ENCODE measurements around the gene CACNA2D3.

Gene CACNA2D3

DNA sequence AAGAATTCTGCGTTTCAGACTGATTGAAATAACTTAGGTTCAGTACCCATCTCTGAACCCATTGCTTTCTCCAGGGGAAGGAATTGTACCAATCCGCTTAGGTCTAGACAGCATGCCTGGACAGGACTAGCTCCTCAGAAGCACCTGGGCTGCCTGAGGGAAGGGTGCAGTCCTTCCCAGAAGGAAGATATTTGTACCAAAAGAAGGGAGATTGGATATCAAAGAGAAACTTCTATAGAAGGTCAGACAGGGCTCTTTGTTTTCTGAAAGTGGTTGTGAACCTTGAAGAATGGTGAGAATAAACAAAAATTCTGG, 939.3 kb downstream of the CACNA2D3 start:
- no peaks in the 10 kb centered on the region for H3K36me3 Mint-ChIP-seq (ENCODE audit: low read depth)
- no peaks in the 10 kb centered on the region for H3K9me3 Mint-ChIP-seq
- H3K27ac Mint-ChIP-seq, result no peak overlapping the region
- DNase-seq (ENCODE audit: low spot score), result no peak
- no peaks in the 10 kb centered on the region for H3K4me1 Mint-ChIP-seq (ENCODE audit: low read depth)
- no peaks in the 10 kb centered on the region for H3K27me3 Mint-ChIP-seq (ENCODE audit: low read depth)
- H3K4me3 Mint-ChIP-seq, result no peak overlapping the region

DNA sequence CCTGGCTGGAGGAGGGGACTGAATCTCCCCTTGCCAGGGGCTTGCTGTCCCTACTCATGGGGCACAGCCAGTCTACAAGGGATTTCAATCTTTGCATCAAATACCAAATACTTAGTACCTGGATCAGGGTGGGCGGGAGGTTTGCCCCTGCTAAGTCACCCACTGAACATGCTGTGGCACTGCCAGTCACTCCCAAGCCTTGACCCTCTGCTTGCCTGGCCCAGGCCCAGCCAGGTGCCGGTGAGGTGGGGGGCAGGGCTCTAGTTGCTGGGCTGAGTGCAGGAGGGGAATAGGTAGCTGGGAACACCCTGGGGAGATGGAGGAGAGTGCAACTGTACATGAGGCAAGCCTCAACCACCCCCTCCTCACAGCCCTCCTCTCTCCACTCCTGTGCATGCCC, 941.8 kb downstream of the CACNA2D3 start:
- Mint-ChIP-seq H3K4me1 (ENCODE audit: low read depth) (no peaks in the 10 kb centered on the region), H3K27ac (no peak overlapping the region), H3K36me3 (ENCODE audit: low read depth) (no peaks in the 10 kb centered on the region), H3K27me3 (ENCODE audit: low read depth) (no peaks in the 10 kb centered on the region), H3K4me3 (no peak overlapping the region), H3K9me3 (peaks cover 4% of the 10 kb centered on the region)
- DNase-seq (ENCODE audit: low spot score), result no peak

DNA sequence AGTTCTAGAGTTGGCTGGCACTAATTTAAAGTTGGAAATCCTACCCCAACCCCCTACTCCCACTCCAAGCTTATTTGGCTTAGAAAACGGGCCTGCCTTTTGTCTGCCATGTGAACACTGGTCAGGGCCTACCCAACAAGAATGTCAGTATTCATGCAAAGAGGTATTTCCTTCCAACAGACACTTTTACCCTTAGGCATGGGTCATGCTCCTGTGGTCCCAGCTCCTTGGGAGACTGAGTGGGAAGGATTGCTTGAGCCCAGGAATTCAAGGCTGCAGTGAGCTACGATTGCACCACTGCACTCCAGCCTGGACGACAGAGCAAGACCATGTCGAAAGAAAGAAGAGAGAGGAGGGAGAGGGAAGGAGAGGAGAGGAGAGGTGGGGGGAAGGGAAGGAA, 943.0 kb downstream of the CACNA2D3 start:
- Mint-ChIP-seq H3K27me3 (ENCODE audit: low read depth) (no peaks in the 10 kb centered on the region), H3K36me3 (ENCODE audit: low read depth) (no peaks in the 10 kb centered on the region), H3K4me3 (no peak overlapping the region), H3K9me3 (peaks cover 4% of the 10 kb centered on the region), H3K27ac (no peak overlapping the region), H3K4me1 (ENCODE audit: low read depth) (no peaks in the 10 kb centered on the region)
- DNase-seq (ENCODE audit: low spot score), result no peak

DNA sequence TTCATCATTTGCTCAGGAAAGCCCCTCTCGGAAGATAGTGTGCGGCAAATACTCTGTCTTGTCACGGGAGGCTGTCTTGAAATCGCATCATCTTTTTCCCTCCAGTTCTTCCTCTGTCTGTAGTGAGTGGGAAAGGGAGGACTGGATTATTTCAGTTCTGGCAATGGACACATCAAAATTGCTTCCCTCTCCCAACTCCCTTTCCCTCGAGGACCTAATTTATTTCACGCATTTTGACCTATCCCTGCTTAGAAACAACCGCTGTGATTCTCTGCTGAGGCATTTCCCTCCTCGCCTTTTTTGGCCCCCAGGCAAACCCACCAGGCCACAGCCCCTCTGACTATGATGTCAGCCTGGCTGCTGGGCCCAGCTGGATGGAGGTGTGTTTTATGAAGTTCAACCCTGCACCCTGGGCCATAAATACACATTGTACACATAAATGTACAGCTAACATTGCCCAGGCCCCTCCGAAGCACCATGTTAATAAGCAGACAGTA, 944.2 kb downstream of the CACNA2D3 start:
- H3K4me3 Mint-ChIP-seq, result no peak overlapping the region
- no peaks in the 10 kb centered on the region for H3K27me3 Mint-ChIP-seq (ENCODE audit: low read depth)
- H3K36me3 Mint-ChIP-seq (ENCODE audit: low read depth), result no peaks in the 10 kb centered on the region
- DNase-seq (ENCODE audit: low spot score), result no peak
- no peaks in the 10 kb centered on the region for H3K4me1 Mint-ChIP-seq (ENCODE audit: low read depth)
- peaks cover 4% of the 10 kb centered on the region for H3K9me3 Mint-ChIP-seq
- H3K27ac Mint-ChIP-seq, result no peak overlapping the region

DNA sequence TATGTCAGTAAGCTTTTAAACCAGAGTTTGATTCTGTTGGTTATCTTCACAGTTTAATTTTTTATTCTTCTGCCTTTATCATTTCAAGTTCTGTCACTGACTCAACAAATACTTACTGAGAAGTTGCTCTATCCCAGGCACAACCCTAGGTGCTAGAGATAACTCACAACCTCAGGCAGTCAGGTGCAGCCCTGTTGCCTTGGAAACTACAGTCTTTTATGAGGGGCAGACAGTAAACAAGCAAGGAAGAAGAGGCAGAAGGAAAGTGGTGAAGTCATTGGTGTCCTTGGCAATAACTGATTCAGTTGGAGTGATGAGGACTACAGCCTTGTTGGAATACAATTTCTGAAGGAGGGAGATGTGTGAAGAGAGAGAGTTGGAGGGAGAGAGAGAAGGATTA, 947.6 kb downstream of the CACNA2D3 start:
- Mint-ChIP-seq H3K36me3 (ENCODE audit: low read depth) (no peaks in the 10 kb centered on the region), H3K9me3 (peaks cover 4% of the 10 kb centered on the region), H3K27me3 (ENCODE audit: low read depth) (no peaks in the 10 kb centered on the region), H3K27ac (no peak overlapping the region), H3K4me3 (no peak overlapping the region), H3K4me1 (ENCODE audit: low read depth) (no peaks in the 10 kb centered on the region)
- DNase-seq (ENCODE audit: low spot score), result no peak

DNA sequence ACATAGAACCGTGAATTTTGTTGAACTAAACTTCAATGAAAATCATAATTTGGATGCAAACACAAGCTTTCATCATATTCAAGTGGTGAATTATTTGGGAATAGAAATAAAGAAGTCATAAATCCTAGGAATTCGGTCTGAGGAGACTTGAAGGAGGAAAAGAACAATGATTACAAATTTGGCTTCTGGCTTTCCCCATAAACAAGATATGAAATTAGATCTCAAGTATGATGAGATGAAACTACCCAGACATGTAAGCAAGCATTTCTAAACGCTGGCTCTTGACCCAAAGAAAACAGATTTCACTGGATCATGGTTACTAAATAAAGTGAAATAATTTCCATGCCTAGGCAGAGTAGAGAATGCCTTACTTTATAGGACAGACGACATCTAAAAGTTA, 952.4 kb downstream of the CACNA2D3 start:
- Mint-ChIP-seq H3K9me3 (no peaks in the 10 kb centered on the region), H3K4me1 (ENCODE audit: low read depth) (no peaks in the 10 kb centered on the region), H3K4me3 (no peak overlapping the region), H3K27ac (no peak overlapping the region), H3K27me3 (ENCODE audit: low read depth) (no peaks in the 10 kb centered on the region), H3K36me3 (ENCODE audit: low read depth) (no peaks in the 10 kb centered on the region)
- no peak for DNase-seq (ENCODE audit: low spot score)

DNA sequence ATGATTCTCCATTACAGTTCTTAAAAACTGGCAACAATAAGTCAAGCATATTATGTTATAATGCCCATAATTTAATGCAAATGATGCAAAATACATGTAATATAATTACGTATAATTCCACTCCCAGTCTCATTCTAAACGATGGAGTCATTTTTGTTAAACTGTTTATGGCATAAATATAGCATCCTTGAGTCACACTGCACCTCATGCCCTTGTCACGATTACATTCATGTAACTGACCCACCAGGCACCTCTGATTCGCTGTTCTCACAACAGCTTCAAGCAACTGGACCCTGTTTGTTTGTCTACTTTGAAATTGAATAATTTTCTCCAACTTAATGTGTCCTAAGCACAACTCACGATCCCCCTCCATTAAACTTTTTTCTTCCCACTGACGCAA, 953.5 kb downstream of the CACNA2D3 start:
- Mint-ChIP-seq H3K27ac (no peak overlapping the region), H3K9me3 (no peaks in the 10 kb centered on the region), H3K4me3 (no peak overlapping the region), H3K4me1 (ENCODE audit: low read depth) (no peaks in the 10 kb centered on the region), H3K36me3 (ENCODE audit: low read depth) (no peaks in the 10 kb centered on the region), H3K27me3 (ENCODE audit: low read depth) (no peaks in the 10 kb centered on the region)
- no peak for DNase-seq (ENCODE audit: low spot score)

DNA sequence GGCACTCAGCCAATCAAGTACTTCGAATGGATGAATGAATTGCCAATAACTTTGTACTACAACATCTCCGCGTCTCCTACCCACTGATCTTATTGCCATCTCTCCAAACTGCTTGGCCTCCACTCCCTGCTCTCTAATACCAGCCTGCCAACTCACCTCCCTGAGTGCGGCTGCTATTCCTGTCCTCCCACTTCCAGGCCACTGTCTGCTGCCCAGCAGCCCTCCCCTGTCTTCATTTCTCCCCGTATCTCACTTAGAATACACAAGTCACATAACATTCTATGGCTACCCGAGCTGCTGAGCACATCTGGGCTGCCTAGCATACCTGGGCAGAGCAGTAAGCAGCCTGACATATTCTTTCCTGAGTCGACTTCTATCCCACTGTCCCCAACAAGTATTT, 955.4 kb downstream of the CACNA2D3 start:
- no peaks in the 10 kb centered on the region for H3K27me3 Mint-ChIP-seq (ENCODE audit: low read depth)
- no peak for DNase-seq (ENCODE audit: low spot score)
- H3K9me3 Mint-ChIP-seq, result no peaks in the 10 kb centered on the region
- no peak overlapping the region for H3K4me3 Mint-ChIP-seq
- no peaks in the 10 kb centered on the region for H3K4me1 Mint-ChIP-seq (ENCODE audit: low read depth)
- no peak overlapping the region for H3K27ac Mint-ChIP-seq
- no peaks in the 10 kb centered on the region for H3K36me3 Mint-ChIP-seq (ENCODE audit: low read depth)

DNA sequence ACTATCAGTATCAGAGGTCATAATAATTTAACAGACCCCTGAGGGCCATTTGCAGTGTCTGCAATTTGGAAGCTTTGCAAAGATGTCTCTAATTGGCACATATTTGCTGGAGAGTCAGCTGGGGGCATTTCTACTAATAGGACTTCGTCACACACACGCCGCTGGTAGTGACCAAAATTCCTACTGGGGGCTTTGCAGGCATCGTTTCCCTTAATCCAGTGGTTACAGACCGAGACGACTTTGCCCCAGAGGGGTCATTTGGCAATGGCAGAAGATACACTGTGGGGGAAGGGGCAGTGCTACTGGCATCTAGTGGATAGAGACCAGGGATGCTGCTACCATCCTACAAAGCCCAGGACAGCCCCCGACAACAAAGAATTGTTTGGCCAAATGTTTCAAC, 956.5 kb downstream of the CACNA2D3 start:
- H3K27ac Mint-ChIP-seq, result no peak overlapping the region
- H3K27me3 Mint-ChIP-seq (ENCODE audit: low read depth), result no peaks in the 10 kb centered on the region
- no peaks in the 10 kb centered on the region for H3K36me3 Mint-ChIP-seq (ENCODE audit: low read depth)
- DNase-seq (ENCODE audit: low spot score), result no peak
- H3K4me3 Mint-ChIP-seq, result no peak overlapping the region
- no peaks in the 10 kb centered on the region for H3K9me3 Mint-ChIP-seq
- no peaks in the 10 kb centered on the region for H3K4me1 Mint-ChIP-seq (ENCODE audit: low read depth)

DNA sequence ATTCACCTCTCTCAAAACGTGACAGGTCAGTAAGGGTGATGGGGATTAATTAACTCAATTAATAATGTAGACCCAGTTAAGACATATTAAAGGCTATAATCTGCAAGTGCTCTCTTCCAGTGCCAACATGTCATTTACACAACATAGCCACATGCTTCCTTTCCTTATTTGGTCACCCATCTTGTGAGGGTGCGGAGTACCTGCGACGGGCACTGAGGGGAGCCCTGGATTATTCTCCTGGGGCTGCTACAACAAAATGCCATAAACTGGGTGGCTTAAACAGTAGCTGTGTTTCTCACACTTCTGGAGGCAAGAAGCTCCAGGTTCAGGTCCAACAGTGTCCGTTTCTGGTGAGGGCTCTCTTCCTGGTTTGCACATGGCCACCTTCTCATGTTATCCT, 962.9 kb downstream of the CACNA2D3 start:
- Mint-ChIP-seq H3K27ac (no peak overlapping the region), H3K4me3 (no peak overlapping the region), H3K27me3 (ENCODE audit: low read depth) (no peaks in the 10 kb centered on the region), H3K4me1 (ENCODE audit: low read depth) (no peaks in the 10 kb centered on the region), H3K9me3 (no peaks in the 10 kb centered on the region), H3K36me3 (ENCODE audit: low read depth) (no peaks in the 10 kb centered on the region)
- DNase-seq (ENCODE audit: low spot score), result no peak

DNA sequence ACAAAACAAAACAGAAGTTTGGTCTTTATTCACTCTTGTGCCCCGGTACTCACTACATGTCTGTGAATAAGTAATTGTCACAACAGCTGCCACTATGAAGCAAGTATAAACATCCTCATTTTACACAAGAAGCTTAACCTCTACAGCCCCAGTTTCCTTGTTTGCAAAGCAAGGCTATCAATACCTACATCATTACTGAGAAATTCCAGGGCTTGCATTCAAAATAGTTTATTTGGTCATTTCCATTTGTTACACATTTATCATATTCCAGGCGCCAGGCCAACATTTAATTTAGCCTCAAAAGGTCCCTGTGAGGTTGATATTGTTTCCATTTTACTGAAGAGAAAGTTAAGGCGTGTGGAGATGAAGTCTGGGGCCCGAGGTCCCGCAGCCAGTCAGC, 966.9 kb downstream of the CACNA2D3 start:
- DNase-seq (ENCODE audit: low spot score), result no peak
- no peaks in the 10 kb centered on the region for H3K36me3 Mint-ChIP-seq (ENCODE audit: low read depth)
- H3K27ac Mint-ChIP-seq, result no peak overlapping the region
- H3K4me1 Mint-ChIP-seq (ENCODE audit: low read depth), result no peaks in the 10 kb centered on the region
- H3K27me3 Mint-ChIP-seq (ENCODE audit: low read depth), result no peaks in the 10 kb centered on the region
- no peaks in the 10 kb centered on the region for H3K9me3 Mint-ChIP-seq
- no peak overlapping the region for H3K4me3 Mint-ChIP-seq

DNA sequence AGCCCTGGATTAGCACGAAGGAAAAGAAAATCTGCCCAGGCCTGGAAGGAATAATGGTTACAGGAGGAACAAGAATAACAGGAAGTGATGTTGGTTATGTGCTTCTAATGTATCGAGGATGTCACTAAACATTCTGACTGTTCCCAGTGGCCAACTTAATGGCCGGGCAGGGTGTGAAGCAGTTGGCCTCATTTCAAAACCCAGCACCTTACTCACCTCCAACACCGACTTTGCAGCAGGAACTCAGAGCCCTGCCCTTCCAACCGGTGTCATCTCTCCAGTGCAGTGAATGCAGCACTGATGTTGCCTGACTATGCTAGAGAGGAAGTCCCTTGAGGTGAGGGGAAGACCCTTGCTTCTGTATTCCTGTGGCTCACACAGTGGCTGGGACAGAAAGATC, 967.9 kb downstream of the CACNA2D3 start:
- no peaks in the 10 kb centered on the region for H3K36me3 Mint-ChIP-seq (ENCODE audit: low read depth)

DNA sequence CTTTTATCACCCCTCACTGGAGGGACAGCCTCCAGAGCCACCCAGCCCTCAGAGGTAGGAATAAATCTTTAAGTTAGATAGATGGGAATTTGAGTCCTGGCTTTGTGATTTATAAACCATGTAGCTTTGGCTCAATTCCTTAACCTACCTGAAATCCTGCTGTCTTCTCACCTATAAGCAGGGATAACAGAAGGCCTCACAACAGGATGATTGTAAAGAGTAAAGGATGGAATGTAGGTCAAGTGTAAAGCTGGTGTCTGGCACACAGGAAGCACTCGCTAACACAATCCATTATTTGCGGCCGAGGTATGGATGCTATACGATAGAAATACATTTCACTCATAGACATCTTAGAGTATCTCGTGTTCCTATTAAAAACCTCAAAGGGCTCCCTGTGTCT, 968.4 kb downstream of the CACNA2D3 start:
- H3K27ac Mint-ChIP-seq, result no peak overlapping the region
- DNase-seq (ENCODE audit: low spot score), result no peak

More for the DNA sequence above, 967.9 kb downstream of the CACNA2D3 start:
- H3K4me3 Mint-ChIP-seq, result no peak overlapping the region
- no peaks in the 10 kb centered on the region for H3K9me3 Mint-ChIP-seq
- no peak for DNase-seq (ENCODE audit: low spot score)
- H3K27me3 Mint-ChIP-seq (ENCODE audit: low read depth), result no peaks in the 10 kb centered on the region
- no peak overlapping the region for H3K27ac Mint-ChIP-seq
- H3K4me1 Mint-ChIP-seq (ENCODE audit: low read depth), result no peaks in the 10 kb centered on the region

DNA sequence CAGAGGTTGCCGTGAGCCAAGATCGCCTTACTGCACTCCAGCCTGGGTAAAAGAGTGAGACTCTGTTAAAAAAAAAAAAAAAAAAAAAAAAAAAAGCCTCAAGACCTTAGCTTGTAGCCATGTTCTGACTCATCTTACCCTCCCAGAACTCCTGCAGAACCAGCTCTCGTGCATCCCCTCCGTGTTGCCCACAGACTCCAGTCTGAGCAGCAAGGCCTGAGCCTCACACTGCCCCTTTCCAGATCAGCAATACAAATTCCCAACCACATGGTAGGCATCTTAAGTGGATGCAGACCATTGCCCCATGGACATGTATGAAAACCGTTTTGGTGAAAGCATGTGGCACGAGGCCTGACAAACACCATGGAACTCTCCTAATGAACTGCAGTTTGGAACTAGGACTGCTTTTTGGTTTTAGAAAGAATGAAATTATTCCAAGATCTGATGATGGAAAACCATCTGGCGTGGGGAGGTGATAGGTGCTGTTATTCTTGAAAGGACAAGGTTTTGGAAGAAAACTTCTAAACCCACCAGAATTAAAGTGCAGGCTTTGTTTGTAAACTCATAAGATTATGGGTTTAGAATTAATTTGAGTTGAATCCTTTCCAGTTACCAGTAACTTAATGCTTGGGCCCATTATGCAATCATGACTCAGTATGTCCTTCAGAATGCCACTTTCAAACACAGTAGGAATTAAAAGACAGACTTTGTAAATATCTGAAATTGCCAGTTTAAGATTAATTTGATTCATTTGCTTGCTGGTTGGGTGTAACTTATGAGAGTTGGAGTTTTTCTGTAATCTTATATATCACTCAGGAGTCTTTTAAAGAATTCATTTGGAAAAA, 969.3 kb downstream of the CACNA2D3 start:
- no peak for DNase-seq (ENCODE audit: low spot score)
- Mint-ChIP-seq H3K36me3 (ENCODE audit: low read depth) (no peaks in the 10 kb centered on the region), H3K9me3 (peaks cover 5% of the 10 kb centered on the region), H3K4me1 (ENCODE audit: low read depth) (no peaks in the 10 kb centered on the region), H3K27me3 (ENCODE audit: low read depth) (no peaks in the 10 kb centered on the region), H3K4me3 (no peak overlapping the region), H3K27ac (no peak overlapping the region)

More for the DNA sequence above, 968.4 kb downstream of the CACNA2D3 start:
- no peaks in the 10 kb centered on the region for H3K36me3 Mint-ChIP-seq (ENCODE audit: low read depth)
- no peaks in the 10 kb centered on the region for H3K4me1 Mint-ChIP-seq (ENCODE audit: low read depth)
- H3K4me3 Mint-ChIP-seq, result no peak overlapping the region
- H3K9me3 Mint-ChIP-seq, result no peaks in the 10 kb centered on the region
- H3K27me3 Mint-ChIP-seq (ENCODE audit: low read depth), result no peaks in the 10 kb centered on the region

DNA sequence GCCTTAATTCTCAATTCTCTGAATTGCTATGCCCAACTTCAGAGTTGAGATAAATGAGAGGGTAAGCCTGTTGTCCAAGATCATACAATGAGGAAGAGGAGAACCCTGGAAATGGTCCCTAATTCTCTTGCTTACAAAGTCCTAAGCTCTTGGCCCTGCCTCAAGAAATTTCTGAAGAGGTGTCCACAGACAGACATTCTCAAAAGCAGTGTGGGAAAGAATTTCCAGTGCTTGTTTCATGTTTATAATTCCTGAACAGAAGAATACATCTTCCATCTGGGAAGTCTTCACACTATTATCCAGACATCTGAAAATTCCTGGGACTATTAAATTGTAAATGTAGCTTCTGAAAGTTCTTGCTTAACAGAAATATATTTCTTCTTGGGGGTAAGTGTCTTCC, 972.3 kb downstream of the CACNA2D3 start:
- no peak for DNase-seq (ENCODE audit: low spot score)
- peaks cover 13% of the 10 kb centered on the region for H3K9me3 Mint-ChIP-seq
- no peaks in the 10 kb centered on the region for H3K27me3 Mint-ChIP-seq (ENCODE audit: low read depth)
- no peaks in the 10 kb centered on the region for H3K4me1 Mint-ChIP-seq (ENCODE audit: low read depth)
- no peaks in the 10 kb centered on the region for H3K36me3 Mint-ChIP-seq (ENCODE audit: low read depth)
- no peak overlapping the region for H3K4me3 Mint-ChIP-seq
- no peak overlapping the region for H3K27ac Mint-ChIP-seq
